Mesothelial cell of epicardium (in vitro differentiated cells): ENCODE measurements around the gene ATP2C1. TPM values are rescaled to one million over a fixed set of nuclear protein-coding genes. Genes with fewer than 3 reads are reported as not detected.
"Not testable (repeated sequence)": the region's sequence is repeated elsewhere in the genome, so short reads cannot be mapped to it uniquely, and the experiment has no call there.

Experiments
- DNase-seq, 2 experiments: peaks; one replicate each; pipeline ENCODE4 v3.0.0; 2021; ENCODE audit warnings: low spot score in 2 of 2; ENCODE audit not compliant: unreplicated experiment in 2 of 2
- H3K27ac Mint-ChIP-seq: 2 replicates; pipeline ENCODE4 v1.8.0; 2021; ENCODE audit warnings: mixed read lengths
- H3K27me3 Mint-ChIP-seq: 2 replicates; pipeline ENCODE4 v1.8.0; 2021; ENCODE audit warnings: low read depth, mixed read lengths
- H3K36me3 Mint-ChIP-seq: 2 replicates; pipeline ENCODE4 v1.8.0; 2021; ENCODE audit warnings: mixed read lengths
- H3K4me1 Mint-ChIP-seq: 2 replicates; pipeline ENCODE4 v1.8.0; 2021; ENCODE audit warnings: mixed read lengths
- H3K4me3 Mint-ChIP-seq: 2 replicates; pipeline ENCODE4 v1.8.0; 2021; ENCODE audit warnings: mild to moderate bottlenecking, moderate library complexity, mixed read lengths
- H3K9me3 Mint-ChIP-seq: 2 replicates; pipeline ENCODE4 v1.8.0; 2021; ENCODE audit warnings: mixed read lengths
- CTCF ChIP-seq: fragments of 200-600 bp; sonication (generic); IDR thresholded peaks from one replicate; pipeline ENCODE4 v1.5.0; 2021; ENCODE audit warnings: antibody characterized with exemption; ENCODE audit not compliant: unreplicated experiment
- total RNA-seq: library from RNA; stranded (reverse); gene quantifications from 3 replicates; pipeline ENCODE4 v1.2.1, GENCODE V29; 2021

The ATP2C1 gene
- total RNA-seq, 1 donor from 2014 or later: 88.8 TPM

- H3K27me3 Mint-ChIP-seq: peaks cover 5% of the 10 kb centered on the region
- no peak overlapping the region for H3K4me3 Mint-ChIP-seq
- peaks cover 23% of the 10 kb centered on the region for H3K4me1 Mint-ChIP-seq
- H3K9me3 Mint-ChIP-seq: no peaks in the 10 kb centered on the region
- H3K27ac Mint-ChIP-seq: no peak overlapping the region
- no peak for TF ChIP-seq CTCF
- H3K36me3 Mint-ChIP-seq: no peaks in the 10 kb centered on the region
- DNase-seq: no peak
Observed at GRCh38 chr3:130850843-130851242, 43.0 kb upstream of the ATP2C1 start.

- TF ChIP-seq CTCF: no peak
- Mint-ChIP-seq H3K36me3 (no peaks in the 10 kb centered on the region), H3K27me3 (peaks cover 5% of the 10 kb centered on the region), H3K4me3 (no peak overlapping the region), H3K4me1 (peaks cover 23% of the 10 kb centered on the region), H3K9me3 (no peaks in the 10 kb centered on the region), H3K27ac (no peak overlapping the region)
- no peak for DNase-seq
Observed at GRCh38 chr3:130851277-130851676, 42.6 kb upstream of the ATP2C1 start.

- Mint-ChIP-seq H3K36me3 (no peaks in the 10 kb centered on the region), H3K27me3 (peaks cover 5% of the 10 kb centered on the region), H3K9me3 (no peaks in the 10 kb centered on the region), H3K4me3 (no peak overlapping the region), H3K4me1 (peaks cover 23% of the 10 kb centered on the region), H3K27ac (no peak overlapping the region)
- no peak for DNase-seq
- no peak for TF ChIP-seq CTCF
Observed at GRCh38 chr3:130853581-130853980, 40.3 kb upstream of the ATP2C1 start.

- H3K9me3 Mint-ChIP-seq: no peaks in the 10 kb centered on the region
- TF ChIP-seq CTCF: no peak
- no peaks in the 10 kb centered on the region for H3K36me3 Mint-ChIP-seq
- DNase-seq: no peak
- H3K27me3 Mint-ChIP-seq: peaks cover 10% of the 10 kb centered on the region
- H3K27ac Mint-ChIP-seq: no peak overlapping the region
- H3K4me1 Mint-ChIP-seq: peaks cover 19% of the 10 kb centered on the region
- no peak overlapping the region for H3K4me3 Mint-ChIP-seq
Observed at GRCh38 chr3:130854208-130854864, 39.5 kb upstream of the ATP2C1 start.

GRCh38 chr3:130857336-130858026 is 36.4 kb upstream of the ATP2C1 start:
- no peaks in the 10 kb centered on the region for H3K9me3 Mint-ChIP-seq
- peaks cover 17% of the 10 kb centered on the region for H3K27me3 Mint-ChIP-seq
- TF ChIP-seq CTCF: no peak
- no peaks in the 10 kb centered on the region for H3K4me1 Mint-ChIP-seq
- no peak overlapping the region for H3K27ac Mint-ChIP-seq
- H3K4me3 Mint-ChIP-seq: no peak overlapping the region
- DNase-seq: no peak
- no peaks in the 10 kb centered on the region for H3K36me3 Mint-ChIP-seq

- DNase-seq, H3K27ac Mint-ChIP-seq, H3K36me3 Mint-ChIP-seq, H3K4me1 Mint-ChIP-seq, H3K4me3 Mint-ChIP-seq: not testable (repeated sequence)
- Mint-ChIP-seq H3K9me3 (peaks cover 14% of the 10 kb centered on the region), H3K27me3 (peaks cover 12% of the 10 kb centered on the region)
Observed at GRCh38 chr3:130862130-130862529, 31.8 kb upstream of the ATP2C1 start.
